ENCODE results near the gene HIPK2. TPM values are rescaled to one million over a fixed set of nuclear protein-coding genes. Genes with fewer than 3 reads are reported as not detected.
"Not testable (repeated sequence)": the region's sequence is repeated elsewhere in the genome, so short reads cannot be mapped to it uniquely, and the experiment has no call there.

HIPK2 gene
- polyA plus RNA-seq, 3 donors = 6.3 to 29.0 (median 23.2) TPM

- H3K27ac ChIP-seq (ENCODE audit: low read depth, low read length) = no peak overlapping the region
- 79 to 93% (median 84%) methylated on average over 2 of the region's 2 CpGs for WGBS, 3 donors
Observed at GRCh38 chr7:139560199-139560598, 217.6 kb downstream of the HIPK2 start.

- 74 to 85% (median 80%) methylated on average over 18 of the region's 18 CpGs for WGBS, 3 donors
Observed at GRCh38 chr7:139559364-139560105, 218.3 kb downstream of the HIPK2 start.

GRCh38 chr7:139557857-139558581, 219.8 kb downstream of the HIPK2 start:
- 69 to 77% (median 75%) methylated on average over 8 of the region's 8 CpGs for WGBS, 3 donors
- H3K27ac ChIP-seq (ENCODE audit: low read depth, low read length) = no peak overlapping the region

More at GRCh38 chr7:139559364-139560105, 218.3 kb downstream of the HIPK2 start:
- no peak overlapping the region for H3K27ac ChIP-seq (ENCODE audit: low read depth, low read length)

GRCh38 chr7:139553991-139554700, 223.7 kb downstream of the HIPK2 start:
- H3K27ac ChIP-seq (ENCODE audit: low read depth, low read length) = not testable (repeated sequence)
- WGBS, 3 donors = 86 to 93% (median 92%) methylated on average over 8 of the region's 8 CpGs

DNA sequence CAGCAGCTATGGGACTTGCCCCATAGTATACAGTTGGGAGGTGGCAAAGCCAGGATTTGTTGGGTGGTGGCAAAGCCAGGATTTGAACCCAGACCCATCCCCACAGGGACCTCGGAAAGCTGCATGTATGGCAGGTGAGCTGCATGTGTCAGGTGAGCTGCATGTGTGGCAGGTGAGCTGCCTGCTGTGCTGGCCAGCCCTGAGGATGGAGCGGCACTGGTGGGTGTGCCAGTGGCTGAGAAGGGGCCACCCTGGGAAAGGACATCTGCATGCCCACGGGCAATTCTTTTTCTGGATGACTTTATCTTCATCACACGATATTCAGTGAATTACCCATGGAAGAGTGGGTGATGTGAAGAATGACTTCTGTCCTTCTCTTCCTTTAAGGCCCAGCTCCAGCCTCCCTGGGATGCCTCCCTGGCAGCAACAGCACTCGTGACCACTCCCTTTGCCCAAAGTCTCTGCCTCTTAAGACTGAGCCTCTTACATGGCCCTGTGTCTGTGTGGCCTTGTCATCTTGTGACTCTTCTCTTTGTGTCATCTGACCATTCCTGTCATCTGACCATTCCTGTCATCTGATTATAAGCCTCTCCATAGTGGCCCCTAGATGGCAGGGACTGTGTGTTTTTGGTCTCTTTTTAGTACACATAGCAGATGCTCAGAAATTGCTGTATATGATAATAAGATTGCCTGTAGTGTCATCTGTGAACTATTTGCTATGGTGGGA, 229.3 kb downstream of the HIPK2 start:
- H3K27ac ChIP-seq (ENCODE audit: low read depth, low read length) = no peak overlapping the region
- 84 to 90% (median 87%) methylated on average over 5 of the region's 5 CpGs for whole genome bisulfite sequencing, 3 donors

DNA sequence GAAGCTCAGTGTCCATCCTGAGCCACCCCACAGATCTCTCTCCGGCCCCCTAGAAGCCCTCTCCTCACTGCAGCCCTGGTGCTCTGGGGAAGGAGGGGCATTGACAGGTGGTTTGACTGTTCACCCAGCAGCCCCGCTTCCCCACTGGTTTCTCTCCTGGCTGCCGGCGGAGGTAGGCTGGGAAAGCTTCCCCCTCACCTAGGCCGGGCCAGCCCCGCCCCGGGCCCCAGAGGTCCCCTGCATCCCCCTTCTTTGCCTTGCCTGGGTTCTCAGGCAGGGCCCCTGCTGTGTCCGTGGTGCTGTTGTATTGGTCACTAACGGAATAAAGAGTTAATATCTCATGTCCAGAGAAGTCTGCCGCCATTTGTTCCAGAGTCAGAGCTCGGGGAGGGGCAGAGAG, 233.2 kb downstream of the HIPK2 start:
- no peak overlapping the region for H3K27ac ChIP-seq (ENCODE audit: low read depth, low read length)
- WGBS, 3 donors = 83 to 93% (median 92%) methylated on average over 11 of the region's 11 CpGs

DNA sequence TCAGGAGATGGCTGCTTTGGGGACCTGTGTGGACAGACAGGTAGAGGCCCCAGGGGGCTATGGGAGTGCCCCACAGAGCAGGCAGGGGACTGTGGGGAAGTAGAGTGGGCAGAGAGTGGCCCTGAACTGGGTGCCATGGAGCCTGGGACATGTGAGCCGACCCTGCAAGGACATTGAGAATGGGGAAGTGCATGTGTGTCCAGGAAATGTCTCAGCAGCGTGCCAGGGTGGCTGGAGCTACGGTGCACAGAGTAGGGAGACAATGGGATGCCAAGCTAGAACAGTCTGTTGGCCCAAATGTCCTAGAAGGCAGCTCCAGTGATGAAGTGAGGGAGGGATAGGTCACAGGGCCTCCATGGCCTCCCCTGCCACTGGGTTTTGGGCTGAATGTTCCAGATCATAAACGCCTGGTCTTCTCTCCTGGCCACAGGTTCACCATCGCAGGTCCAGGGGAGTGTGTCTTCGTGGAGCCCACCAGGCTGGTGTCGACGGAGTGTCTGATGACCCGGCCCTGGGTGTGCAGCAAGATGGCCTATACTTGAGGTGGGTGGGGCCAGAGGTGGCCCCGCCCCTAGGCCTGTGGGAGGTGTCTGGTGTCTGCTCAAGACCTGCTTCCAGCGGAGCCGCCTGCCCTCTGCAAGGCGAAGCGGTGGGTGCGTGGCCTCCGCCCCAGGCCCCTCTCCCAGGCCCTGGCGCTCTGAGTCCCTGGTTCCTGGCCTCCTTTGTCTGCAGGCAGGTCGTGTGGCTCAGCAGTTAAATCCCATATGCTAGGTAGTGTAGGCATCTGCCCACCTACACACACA, 233.8 kb downstream of the HIPK2 start:
- no peak overlapping the region for H3K27ac ChIP-seq (ENCODE audit: low read depth, low read length)
- WGBS, 3 donors = 81 to 87% (median 81%) methylated on average over 18 of the region's 18 CpGs

DNA sequence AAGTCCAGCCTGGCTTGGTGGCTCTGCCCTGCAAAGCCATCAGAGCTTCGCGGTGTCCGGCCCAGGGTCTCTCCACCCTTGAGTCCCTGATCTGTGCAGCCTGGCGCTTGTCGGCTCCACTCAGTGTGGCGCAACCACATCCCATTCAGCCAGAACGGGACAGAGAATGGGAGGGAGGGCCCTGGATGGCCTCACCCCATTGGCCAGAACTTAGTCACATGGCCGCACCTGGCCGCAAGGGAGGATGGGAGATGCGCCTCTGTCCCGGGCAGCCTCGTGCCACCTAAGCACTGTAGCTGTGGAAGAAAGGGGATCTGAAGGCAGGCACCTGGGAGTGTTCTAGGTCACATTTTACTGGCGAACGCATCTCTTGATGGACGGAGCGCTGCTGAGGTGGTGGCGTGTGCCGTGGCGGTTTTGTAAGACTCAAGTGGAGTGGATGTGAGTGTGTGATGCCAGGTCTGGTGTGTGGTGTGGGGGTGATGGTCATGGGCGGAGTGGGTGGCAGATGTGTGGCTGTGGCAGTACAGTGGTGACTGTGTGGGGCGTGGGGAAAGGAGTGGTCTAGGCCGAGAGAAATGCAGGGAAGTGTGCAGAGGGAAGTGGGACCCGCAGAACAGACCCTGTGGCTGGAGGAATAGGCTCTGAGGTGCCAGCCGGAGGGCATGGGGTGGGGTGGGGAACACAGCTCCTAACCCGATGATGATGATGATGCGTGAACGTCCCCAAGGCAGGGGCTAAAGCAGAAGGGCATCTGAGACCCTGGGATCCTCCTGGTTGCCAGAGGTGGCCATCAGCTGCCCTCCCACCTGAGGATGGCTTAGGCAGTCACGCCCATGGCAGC, 235.3 kb downstream of the HIPK2 start:
- H3K27ac ChIP-seq (ENCODE audit: low read depth, low read length) = no peak overlapping the region
- WGBS, 3 donors = 88 to 94% (median 91%) methylated on average over 28 of the region's 28 CpGs

GRCh38 chr7:139541600-139542307, 236.0 kb downstream of the HIPK2 start:
- no peak overlapping the region for H3K27ac ChIP-seq (ENCODE audit: low read depth, low read length)
- WGBS, 3 donors = 57 to 69% (median 63%) methylated on average over 21 of the region's 21 CpGs

- H3K27ac ChIP-seq (ENCODE audit: low read depth, low read length) = no peak overlapping the region
- 54 to 62% (median 62%) methylated on average over 12 of the region's 12 CpGs for WGBS, 3 donors
Observed at GRCh38 chr7:139540203-139540602, 237.6 kb downstream of the HIPK2 start.

DNA sequence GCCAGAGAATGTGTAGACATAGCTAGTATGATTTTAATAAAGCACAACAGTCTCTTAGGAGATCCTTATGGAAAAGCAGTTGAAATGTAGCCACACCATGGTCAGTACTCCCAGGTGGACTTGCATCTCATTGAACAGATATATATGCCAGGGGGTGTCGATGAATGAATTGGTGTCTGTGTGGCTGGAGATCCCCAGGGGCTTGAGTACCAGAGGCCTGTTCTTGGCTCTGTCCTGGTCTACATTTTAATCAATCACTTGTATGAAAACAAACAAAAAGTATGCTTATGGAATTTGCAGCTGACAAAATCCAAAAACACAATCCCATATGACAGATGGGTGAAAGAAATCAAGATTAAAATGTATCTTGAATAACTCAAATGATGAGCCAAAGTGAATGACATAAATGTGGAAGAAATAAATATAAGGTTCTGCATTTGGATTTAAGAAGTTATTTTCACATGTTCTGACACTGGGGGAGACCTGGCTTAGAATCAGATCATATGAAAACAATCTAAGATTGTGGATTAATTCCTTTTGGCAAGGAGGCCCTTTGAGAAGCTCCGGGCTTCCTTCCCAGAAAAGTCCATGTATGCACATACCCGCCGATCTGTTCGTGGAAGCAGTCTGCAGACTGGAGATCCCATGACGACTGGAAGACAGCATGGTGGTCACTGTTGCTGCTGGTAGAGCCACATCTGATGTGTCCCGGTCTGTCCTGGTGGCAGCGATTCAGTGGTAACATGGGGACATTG, 238.7 kb downstream of the HIPK2 start:
- no peak overlapping the region for H3K27ac ChIP-seq (ENCODE audit: low read depth, low read length)
- 52 to 76% (median 65%) methylated on average over 8 of the region's 8 CpGs for WGBS, 3 donors

DNA sequence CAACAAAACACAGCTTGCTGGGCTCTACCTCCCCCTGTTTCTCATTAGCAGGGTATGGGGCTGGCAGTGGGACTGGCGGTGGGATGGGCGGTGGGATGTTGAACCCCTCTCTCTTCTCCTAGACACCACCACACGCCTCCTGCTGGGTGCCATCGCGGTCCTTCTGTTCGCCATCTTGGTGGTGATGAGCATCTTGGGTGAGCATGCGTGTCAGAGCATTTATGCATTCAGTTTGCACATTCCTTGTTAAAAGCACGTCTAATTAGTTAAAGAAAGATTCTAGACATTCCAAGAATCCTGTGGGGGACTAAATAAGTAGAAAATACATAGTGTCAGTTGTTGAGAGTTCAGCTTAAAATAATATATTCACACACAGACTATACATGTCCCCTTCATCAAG, 241.6 kb downstream of the HIPK2 start:
- H3K27ac ChIP-seq (ENCODE audit: low read depth, low read length) = no peak overlapping the region
- WGBS, 3 donors = 91 to 96% (median 92%) methylated on average over 8 of the region's 8 CpGs

GRCh38 chr7:139534966-139535651, 242.7 kb downstream of the HIPK2 start:
- no peak overlapping the region for H3K27ac ChIP-seq (ENCODE audit: low read depth, low read length)
- WGBS, 3 donors = 62 to 75% (median 63%) methylated on average over 7 of the region's 7 CpGs

- WGBS, 3 donors = 83 to 90% (median 85%) methylated on average over 9 of the region's 9 CpGs
- H3K27ac ChIP-seq (ENCODE audit: low read depth, low read length) = no peak overlapping the region
Observed at GRCh38 chr7:139534096-139534495, 243.7 kb downstream of the HIPK2 start.

DNA sequence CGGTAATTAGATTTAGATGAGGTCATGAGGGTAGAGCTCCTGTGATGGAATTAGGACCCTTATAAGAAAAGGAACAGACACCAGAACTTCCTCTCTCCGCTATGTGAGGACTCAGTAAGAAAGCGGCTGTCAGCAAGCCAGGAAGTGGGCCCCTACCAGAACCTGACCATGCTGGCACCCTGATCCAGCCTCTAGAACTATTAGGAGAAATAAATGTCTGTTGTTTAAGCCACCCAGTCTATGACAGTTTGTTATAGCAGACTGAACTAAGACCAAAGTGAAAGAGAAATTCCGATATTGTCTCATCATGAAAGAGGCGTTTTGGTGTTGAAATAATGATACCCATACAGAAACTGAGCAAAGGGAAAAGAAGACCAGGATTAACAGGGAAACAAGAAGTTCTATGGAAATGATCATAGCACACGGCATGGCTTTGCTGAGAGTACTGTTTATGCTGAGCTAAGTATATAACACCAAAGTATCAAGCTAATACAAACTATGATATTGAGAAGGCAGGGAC, 245.1 kb downstream of the HIPK2 start:
- 80 to 91% (median 91%) methylated on average over 6 of the region's 6 CpGs for WGBS, 3 donors
- H3K27ac ChIP-seq (ENCODE audit: low read depth, low read length) = no peak overlapping the region
